GM10266 (cell line): ENCODE measurements around the gene PECR.
"Not testable (repeated sequence)": the region's sequence is repeated elsewhere in the genome, so short reads cannot be mapped to it uniquely, and the experiment has no call there.

Source experiments
- DNase-seq: peaks from one replicate; pipeline ENCODE4 v3.0.0; 2012; ENCODE audit errors: extremely low spot score
- TF ChIP-seq, protein P1 (sequence below): IDR thresholded peaks from 2 replicates; pipeline ENCODE4 v1.5.1; 2012; ENCODE audit warnings: mild to moderate bottlenecking, low read depth; ENCODE audit not compliant: control insufficient read depth, insufficient read depth; ENCODE audit errors: missing control alignments

The PECR gene

DNA sequence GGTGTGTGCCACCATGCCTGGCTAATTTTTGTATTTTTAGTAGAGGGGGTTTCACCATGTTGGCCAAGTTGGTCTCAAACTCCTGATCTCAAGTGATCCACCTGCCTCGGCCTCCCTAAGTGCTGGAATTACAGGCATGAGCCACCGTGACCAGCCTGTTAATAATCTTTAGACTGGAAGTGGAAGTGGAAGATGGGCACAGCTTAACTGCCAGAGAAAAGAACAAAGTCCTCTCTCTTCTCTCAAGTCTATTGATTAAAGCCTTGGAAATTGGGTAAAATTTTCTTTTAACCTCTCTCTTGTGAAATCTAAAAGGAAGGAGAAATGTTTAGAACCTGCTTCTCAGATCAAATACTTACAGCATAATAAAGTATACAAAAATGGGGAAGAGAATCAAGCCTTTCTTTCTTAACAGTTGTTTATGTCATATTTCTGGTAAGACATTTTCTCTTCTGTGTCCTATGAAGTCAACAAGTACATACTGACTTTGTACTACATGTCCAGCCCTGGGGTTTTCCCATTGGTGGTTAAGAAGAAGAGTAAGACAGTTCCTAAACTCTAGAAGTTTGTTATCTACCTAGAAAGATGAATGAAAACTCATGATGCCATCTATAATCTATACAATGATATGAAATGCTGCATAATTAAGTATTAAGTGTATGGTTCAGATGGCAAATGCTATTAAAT lies 4.7 kb upstream of the PECR start:
- DNase-seq = no peak
- TF ChIP-seq, protein P1, sequence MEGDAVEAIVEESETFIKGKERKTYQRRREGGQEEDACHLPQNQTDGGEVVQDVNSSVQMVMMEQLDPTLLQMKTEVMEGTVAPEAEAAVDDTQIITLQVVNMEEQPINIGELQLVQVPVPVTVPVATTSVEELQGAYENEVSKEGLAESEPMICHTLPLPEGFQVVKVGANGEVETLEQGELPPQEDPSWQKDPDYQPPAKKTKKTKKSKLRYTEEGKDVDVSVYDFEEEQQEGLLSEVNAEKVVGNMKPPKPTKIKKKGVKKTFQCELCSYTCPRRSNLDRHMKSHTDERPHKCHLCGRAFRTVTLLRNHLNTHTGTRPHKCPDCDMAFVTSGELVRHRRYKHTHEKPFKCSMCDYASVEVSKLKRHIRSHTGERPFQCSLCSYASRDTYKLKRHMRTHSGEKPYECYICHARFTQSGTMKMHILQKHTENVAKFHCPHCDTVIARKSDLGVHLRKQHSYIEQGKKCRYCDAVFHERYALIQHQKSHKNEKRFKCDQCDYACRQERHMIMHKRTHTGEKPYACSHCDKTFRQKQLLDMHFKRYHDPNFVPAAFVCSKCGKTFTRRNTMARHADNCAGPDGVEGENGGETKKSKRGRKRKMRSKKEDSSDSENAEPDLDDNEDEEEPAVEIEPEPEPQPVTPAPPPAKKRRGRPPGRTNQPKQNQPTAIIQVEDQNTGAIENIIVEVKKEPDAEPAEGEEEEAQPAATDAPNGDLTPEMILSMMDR = no peak

- peak; percentile 29 for DNase-seq
- TF ChIP-seq, protein P1 = no peak
These were observed 2.9 kb upstream of the PECR start for GRCh38 chr2:216084547-216084946.

- TF ChIP-seq, protein P1 = no peak
- DNase-seq = no peak
These were observed 2.1 kb upstream of the PECR start for GRCh38 chr2:216083464-216084281.

GRCh38 chr2:216082805-216083204 lies 1.2 kb upstream of the PECR start:
- TF ChIP-seq, protein P1 = no peak

DNA sequence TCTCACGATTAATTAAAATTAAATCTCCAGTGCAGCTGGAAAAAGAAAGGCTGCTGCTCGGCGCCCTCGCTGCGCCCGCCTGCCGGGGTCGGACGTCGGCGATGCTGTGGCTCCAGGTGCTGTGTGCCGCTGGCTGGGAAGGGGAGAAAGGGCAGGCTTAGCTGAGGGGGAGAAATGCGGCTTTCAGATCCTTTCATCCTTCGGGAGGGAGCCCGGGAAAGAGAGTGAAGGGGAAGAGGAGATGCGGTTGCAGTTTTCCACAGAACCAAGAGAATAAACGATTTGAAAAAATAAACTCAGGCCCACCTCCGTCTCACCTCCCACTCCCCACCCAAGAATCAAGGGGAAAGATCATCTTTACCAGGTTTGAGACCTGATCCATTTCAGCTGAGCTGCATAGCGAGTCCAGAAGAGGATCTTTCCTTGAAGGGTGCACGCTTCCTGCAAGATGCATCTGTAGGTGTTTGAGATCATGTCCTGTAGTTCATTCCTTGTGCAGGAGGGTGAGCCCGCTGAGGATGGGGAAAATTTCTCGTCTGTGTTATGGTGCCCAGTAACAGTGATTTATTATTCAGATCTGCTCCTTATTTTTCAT lies 605 bp upstream of the PECR start:
- TF ChIP-seq, protein P1 = no peak
- DNase-seq = peak; percentile 27

More at GRCh38 chr2:216082805-216083204, 1.2 kb upstream of the PECR start:
- DNase-seq = peak; percentile 42

GRCh38 chr2:216081012-216081411 lies 597 bp downstream of the PECR start:
- TF ChIP-seq, protein P1 = no peak

GRCh38 chr2:216080048-216080447 lies 1.6 kb downstream of the PECR start:
- not testable (repeated sequence) for DNase-seq

More at GRCh38 chr2:216081012-216081411, 597 bp downstream of the PECR start:
- DNase-seq = no peak
